NOMO-1 treated with DMSO at 0.1 percent for 48 hours (cell line): ENCODE results near the gene HIF3A.
"Not testable (repeated sequence)": the region's sequence is repeated elsewhere in the genome, so short reads cannot be mapped to it uniquely, and the experiment has no call there.

ENCODE experiments used
- DNase-seq: peaks from one replicate; lab custom pipeline; 2025; ENCODE audit not compliant: unreplicated experiment; lab: John Stamatoyannopoulos, UW

Gene HIF3A

GRCh38 chr19:46356149-46357055, 59.6 kb downstream of the HIF3A start:
- DNase-seq = no peak

GRCh38 chr19:46357846-46358583, 61.2 kb downstream of the HIF3A start:
- no peak for DNase-seq

GRCh38 chr19:46361915-46362314, 65.1 kb downstream of the HIF3A start:
- no peak for DNase-seq

GRCh38 chr19:46364359-46364758, 67.5 kb downstream of the HIF3A start:
- DNase-seq = no peak

DNA sequence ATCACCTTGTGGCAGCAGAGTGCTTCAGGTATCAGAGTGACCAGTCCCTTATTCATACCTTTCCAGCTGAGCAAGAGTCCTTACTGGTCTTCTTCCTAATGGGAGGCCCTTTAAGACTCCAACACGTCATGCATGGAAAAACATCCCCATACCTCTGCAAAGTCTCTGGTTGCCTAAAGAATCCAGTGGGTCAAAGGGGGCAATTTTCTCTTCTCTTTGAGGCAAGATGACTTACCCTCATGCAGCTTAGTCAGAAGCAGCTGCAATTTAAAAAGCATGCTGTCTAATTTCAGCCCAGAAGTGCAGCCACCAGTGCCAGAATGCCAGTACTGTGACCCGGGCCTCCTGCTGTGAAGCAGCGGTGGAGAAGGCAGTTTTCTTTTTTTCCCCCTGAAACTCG, 68.7 kb downstream of the HIF3A start:
- DNase-seq = no peak

GRCh38 chr19:46366620-46367292, 69.9 kb downstream of the HIF3A start:
- DNase-seq = no peak

DNA sequence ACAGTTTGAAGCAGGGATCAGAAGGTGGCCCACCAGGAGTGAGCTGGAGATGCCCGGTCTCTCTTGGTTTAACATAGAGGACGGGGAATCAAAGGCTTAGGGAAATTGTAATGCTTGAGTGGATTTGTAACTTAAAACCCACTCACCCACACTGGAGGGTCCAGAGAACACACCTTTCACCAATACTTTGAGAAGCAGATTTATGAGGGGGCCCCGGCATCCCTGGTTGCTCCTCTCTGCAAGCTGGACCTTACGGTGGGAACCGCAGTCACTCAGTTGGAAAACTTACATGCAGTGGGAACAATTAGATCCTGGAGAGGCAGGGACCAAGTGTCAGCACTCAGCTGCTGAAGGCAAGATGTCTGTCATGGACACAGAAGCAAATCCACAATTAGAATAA, 70.6 kb downstream of the HIF3A start:
- no peak for DNase-seq

DNA sequence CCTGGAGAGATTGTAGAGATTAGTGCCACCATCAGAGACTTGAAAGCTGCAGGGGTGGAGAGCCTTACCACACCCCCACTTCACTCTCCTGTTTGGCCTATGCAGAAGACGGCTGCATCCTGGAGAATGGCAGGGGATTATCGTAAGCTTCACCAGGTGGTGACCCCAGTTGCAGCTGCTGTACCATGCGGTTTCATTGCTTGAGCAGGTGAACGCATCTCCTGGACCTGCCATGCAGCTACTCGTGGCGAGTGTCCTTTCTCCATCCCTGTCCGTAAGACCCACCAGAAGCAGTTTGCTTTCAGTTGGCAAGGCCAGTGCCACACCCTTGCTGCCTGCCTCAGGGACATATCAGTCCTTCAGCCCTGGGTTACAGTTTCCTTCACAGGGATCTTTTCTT, 71.3 kb downstream of the HIF3A start:
- no peak for DNase-seq

- DNase-seq = no peak
These were observed 73.0 kb downstream of the HIF3A start for GRCh38 chr19:46369817-46370216.

- DNase-seq = no peak
These were observed 74.6 kb downstream of the HIF3A start for GRCh38 chr19:46371371-46371901.

DNA sequence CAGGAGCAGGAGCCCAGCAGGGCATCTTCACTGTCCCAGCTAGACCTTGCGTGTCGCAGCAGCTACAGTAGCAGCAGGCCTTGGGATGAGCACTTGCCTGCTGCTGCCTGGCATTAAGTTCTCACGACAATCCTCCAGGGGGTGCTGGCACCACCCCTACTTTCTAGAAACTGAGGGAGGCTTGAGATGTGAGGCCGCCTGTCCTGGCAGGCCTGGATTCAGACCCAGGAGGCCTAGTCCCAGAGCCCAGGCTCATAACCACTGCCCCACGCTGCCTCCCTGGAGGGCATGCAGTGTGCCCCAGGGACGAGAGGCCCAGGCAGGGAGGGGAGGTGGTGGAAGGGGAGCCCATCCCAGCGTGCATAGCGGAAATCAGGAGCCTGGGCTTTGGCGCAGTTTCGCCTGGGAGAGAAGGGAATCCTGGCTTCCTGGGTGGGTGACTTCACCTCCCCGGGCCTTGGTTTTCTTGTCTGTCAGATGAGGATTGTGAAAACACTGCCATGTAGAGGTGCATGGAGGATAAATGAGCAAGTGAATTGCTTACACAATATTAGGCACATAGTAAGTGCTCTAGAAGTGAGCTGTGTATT, 76.2 kb downstream of the HIF3A start:
- DNase-seq = no peak

DNA sequence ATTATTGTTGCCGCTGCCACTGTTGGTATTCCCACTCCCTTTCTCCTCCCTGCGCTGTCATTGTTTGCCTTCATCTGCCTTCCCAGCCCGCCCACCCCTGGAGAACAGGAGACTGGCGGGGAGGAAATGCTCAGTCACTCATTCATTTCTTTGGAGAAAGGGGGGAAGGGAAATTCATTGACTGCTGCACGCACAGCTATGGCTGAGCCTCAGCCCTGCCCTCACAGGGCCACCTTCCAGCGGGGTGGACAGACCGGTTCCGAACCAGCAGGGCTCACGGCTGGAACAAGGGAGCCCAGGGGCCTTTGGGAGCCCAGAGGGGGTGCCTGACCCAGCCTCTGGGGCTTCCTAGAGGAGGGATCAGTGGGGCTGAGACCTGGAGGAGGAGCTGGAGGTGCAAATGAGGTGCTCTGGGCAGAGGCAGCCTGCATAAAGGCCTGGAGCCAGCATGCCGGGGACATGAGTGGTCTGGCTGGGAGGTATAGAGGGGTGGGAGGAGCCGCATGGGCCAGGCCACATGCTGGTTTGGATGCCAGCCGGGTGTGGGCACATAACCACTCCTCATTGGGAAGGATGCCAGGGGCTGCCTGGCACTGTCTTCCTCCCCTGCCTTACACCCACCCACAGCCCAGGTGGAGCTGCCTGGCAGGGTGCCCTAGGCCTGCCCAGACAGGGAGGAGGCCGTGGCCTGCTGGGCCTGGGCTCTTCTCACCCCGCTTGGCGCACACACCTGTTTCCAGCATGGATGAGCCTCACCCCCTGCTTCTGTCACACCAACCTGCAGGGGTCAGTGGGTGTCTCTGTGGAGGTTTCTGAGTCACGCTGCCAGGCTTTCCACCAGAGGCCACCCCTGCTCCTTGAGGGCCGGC, 76.9 kb downstream of the HIF3A start:
- DNase-seq = no peak

DNA sequence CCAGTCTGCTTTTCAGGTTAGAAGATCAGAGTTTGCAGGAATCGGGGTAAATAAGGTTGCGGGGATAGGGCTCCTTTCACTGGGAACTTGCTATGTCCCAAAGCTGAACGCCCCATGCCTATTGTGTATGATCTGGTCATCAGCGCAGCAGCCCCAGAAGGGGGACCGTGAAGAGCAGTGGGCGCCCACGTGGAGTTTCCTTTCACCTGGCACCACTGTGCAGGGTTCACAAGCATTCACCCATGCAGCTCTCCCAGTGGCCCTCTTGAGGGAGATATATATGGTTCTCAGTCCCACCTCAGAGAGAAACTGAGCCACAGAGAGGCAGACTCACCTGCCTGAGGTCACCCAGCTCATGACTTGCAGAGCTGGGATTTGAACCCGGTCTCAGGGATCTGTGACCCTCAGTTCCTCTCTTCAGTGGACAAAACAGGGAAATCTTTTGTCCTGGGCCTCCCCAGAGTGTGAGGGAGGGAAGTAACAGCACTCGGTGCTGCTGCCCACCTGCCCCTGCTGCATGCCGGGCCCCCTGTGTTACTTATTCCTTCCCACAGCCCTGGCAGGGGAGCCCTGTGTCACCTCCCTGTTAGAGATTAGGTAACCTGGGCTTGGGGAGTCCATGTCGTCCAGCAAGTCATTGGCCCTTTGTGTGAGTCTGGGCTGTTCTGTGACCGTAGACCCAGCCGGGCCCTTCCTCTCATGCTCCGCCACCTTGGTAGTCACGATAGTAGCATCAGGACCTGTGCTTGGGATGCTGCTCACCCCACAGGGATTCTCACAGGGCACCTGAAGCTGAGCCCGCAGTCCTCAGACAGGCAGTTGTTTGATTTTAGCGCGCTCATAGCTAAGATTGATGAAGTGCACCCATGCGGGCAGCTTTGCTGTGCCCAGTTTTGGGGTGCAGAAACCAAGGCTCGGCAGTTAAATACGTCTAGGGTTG, 78.0 kb downstream of the HIF3A start:
- DNase-seq = no peak

GRCh38 chr19:46375476-46376067, 78.7 kb downstream of the HIF3A start:
- not testable (repeated sequence) for DNase-seq

GRCh38 chr19:46376241-46377153, 79.7 kb downstream of the HIF3A start:
- DNase-seq = no peak

GRCh38 chr19:46378268-46378667, 81.4 kb downstream of the HIF3A start:
- DNase-seq = no peak

- no peak for DNase-seq
These were observed 83.8 kb downstream of the HIF3A start for GRCh38 chr19:46380690-46381089.

DNA sequence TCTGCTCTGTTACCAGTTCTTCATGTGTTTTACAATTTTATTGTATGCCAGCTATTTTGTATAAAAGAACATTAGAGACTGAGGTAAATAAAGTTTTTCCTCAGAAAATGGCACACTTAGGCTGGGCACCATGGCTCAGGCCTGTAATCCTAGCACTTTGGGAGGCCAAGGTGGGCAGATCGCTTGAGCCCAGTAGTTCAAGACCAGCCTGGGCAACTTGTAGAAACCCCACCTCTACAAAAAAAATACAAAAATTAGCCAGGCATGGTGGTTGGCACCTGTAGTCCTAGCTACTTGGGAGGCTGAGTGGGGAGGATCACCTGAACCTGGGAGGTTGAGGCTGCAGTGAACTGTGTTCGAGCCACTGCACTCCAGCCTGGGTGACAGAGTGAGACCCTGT, 84.5 kb downstream of the HIF3A start:
- no peak for DNase-seq
